PC-9 (cell line): ENCODE measurements around the gene ARHGAP26. TPM values are rescaled to one million over a fixed set of nuclear protein-coding genes. Genes with fewer than 3 reads are reported as not detected.

Source experiments
- BruUV-seq: library from RNA; stranded (reverse); fragments of 400-500 nt; replicated peaks from 2 replicates; lab custom pipeline; 2021; lab: Mats Ljungman, UMichigan
- CTCF ChIA-PET: fragments of 300-600 bp; sonication (Branson Sonifier 250); formaldehyde crosslinking; loops from one replicate; lab custom pipeline; 2022; ENCODE audit warnings: antibody characterized with exemption; lab: Charles Lee
- POLR2A ChIA-PET: fragments of 300-600 bp; sonication (Branson Sonifier 250); formaldehyde crosslinking; loops from one replicate; lab custom pipeline; 2022; ENCODE audit warnings: antibody characterized with exemption; ENCODE audit not compliant: unreplicated experiment; lab: Charles Lee
- DNase-seq, 2 experiments: peaks; one replicate each; pipeline versions ENCODE4 v3.0.0 to v3.0.0-alpha.2; 2015 to 2022; ENCODE audit warnings: mixed read lengths in 1 of 2
- H2AFZ ChIP-seq: fragments of 200-600 bp; sonication (generic); 2 replicates; pipeline ENCODE4 v1.8.1; 2017; ENCODE audit warnings: antibody characterized with exemption
- H3F3A ChIP-seq: fragments of 200-600 bp; sonication (generic); 2 replicates; pipeline ENCODE4 v1.8.1; 2017; ENCODE audit warnings: antibody characterized with exemption, mild to moderate bottlenecking, low read depth; ENCODE audit not compliant: insufficient read depth
- H3K27ac ChIP-seq: fragments of 200-600 bp; sonication (generic); 2 replicates; pipeline ENCODE4 v1.6.1; 2016; ENCODE audit warnings: mixed run types
- H3K27me3 ChIP-seq: fragments of 200-600 bp; sonication (generic); 2 replicates; pipeline ENCODE4 v1.6.1; 2016; ENCODE audit warnings: low read depth, mixed run types; ENCODE audit not compliant: insufficient read depth
- H3K36me3 ChIP-seq: fragments of 200-600 bp; sonication (generic); 2 replicates; pipeline ENCODE4 v1.6.1; 2016; ENCODE audit warnings: low read depth, mixed run types
- H3K4me1 ChIP-seq: fragments of 200-600 bp; sonication (generic); replicated peaks from 2 replicates; pipeline ENCODE4 v1.6.1; 2016; ENCODE audit warnings: mixed run types; ENCODE audit not compliant: insufficient read depth
- H3K4me2 ChIP-seq: fragments of 200-600 bp; sonication (generic); 2 replicates; pipeline ENCODE4 v1.6.1; 2017; ENCODE audit warnings: mixed run types
- H3K4me3 ChIP-seq: fragments of 200-600 bp; sonication (generic); 2 replicates; pipeline ENCODE4 v1.6.1; 2016; ENCODE audit warnings: mixed run types
- H3K79me2 ChIP-seq: fragments of 200-600 bp; sonication (generic); 2 replicates; pipeline ENCODE4 v1.6.1; 2017; ENCODE audit warnings: low read depth, mixed run types
- H3K9me2 ChIP-seq: fragments of 200-600 bp; sonication (generic); 2 replicates; pipeline ENCODE4 v1.8.1; 2017; ENCODE audit warnings: mild to moderate bottlenecking; ENCODE audit not compliant: insufficient read depth
- H3K9me3 ChIP-seq: fragments of 200-600 bp; sonication (generic); 2 replicates; pipeline ENCODE4 v1.8.1; 2016; ENCODE audit warnings: low read depth; ENCODE audit not compliant: insufficient read depth
- H4K20me1 ChIP-seq: fragments of 200-600 bp; sonication (generic); 2 replicates; pipeline ENCODE4 v1.8.1; 2017; ENCODE audit not compliant: insufficient read depth
- CTCF ChIP-seq: fragments of 200-600 bp; sonication (generic); conservative IDR thresholded peaks from 2 replicates; pipeline ENCODE4 v1.6.1; 2017; ENCODE audit warnings: mixed run types, antibody characterized with exemption, mild to moderate bottlenecking, moderate library complexity
- EZH2 ChIP-seq: fragments of 200-600 bp; sonication (generic); IDR thresholded peaks from 2 replicates; pipeline ENCODE4 v1.8.0; 2017; ENCODE audit warnings: antibody characterized with exemption, low read depth
- intact Hi-C: fragments of 100-400 bp; cut with micrococcal nuclease; formaldehyde crosslinking; loops from one replicate; pipeline ENCODE4 v1.10.0; 2022; ENCODE audit not compliant: unreplicated experiment
- total RNA-seq: library from RNA; stranded (reverse); gene quantifications from 2 replicates; pipeline ENCODE4 v1.2.3, GENCODE V29; 2021

The ARHGAP26 gene
- total RNA-seq, 1 experiment from 2014 or later: 29.7 TPM

- Histone ChIP-seq H3K9me3 (no peaks in the 10 kb centered on the region), H4K20me1 (no peaks in the 10 kb centered on the region), H3K36me3 (no peaks in the 10 kb centered on the region; the same call in 1 of the 2 replicates), H2AFZ (no peak overlapping the region), H3K27me3 (no peaks in the 10 kb centered on the region), H3F3A (no peaks in the 10 kb centered on the region), H3K27ac (no peak overlapping the region), H3K79me2 (no peaks in the 10 kb centered on the region), H3K4me2 (no peak overlapping the region), H3K4me3 (no peak overlapping the region), H3K4me1 (peaks cover 13% of the 10 kb centered on the region), H3K9me2 (no peaks in the 10 kb centered on the region; the same call in 1 of the 2 replicates)
- no peak for DNase-seq
- no peak for TF ChIP-seq CTCF
- no peak for TF ChIP-seq EZH2
- ChIA-PET POLR2A (no interaction called here), CTCF (no interaction called here)
- intact Hi-C loops: no loop called here
- BruUV-seq: no TSS peak
Measured at GRCh38 chr5:143052967-143053682, 282.9 kb downstream of the ARHGAP26 start.

- H3K4me3 ChIP-seq: no peak overlapping the region
- H3K4me2 ChIP-seq: no peak overlapping the region
- BruUV-seq: no TSS peak
- intact Hi-C loops: no loop called here
- H2AFZ ChIP-seq: no peak overlapping the region
- H3K9me3 ChIP-seq: no peaks in the 10 kb centered on the region
- no peaks in the 10 kb centered on the region for H4K20me1 ChIP-seq
- no peaks in the 10 kb centered on the region for H3K27me3 ChIP-seq
- POLR2A ChIA-PET: no interaction called here
- CTCF ChIA-PET: interaction anchor here (0.6 kb wide), 1 partner anchor 602 kb away, joined by 3 read pairs; no protein-coding TSS in a partner anchor
- no peak overlapping the region for H3K27ac ChIP-seq
- H3K9me2 ChIP-seq: no peaks in the 10 kb centered on the region; the same call in 1 of the 2 replicates
- H3K4me1 ChIP-seq: peaks cover 13% of the 10 kb centered on the region
- H3K36me3 ChIP-seq: no peaks in the 10 kb centered on the region; the same call in 1 of the 2 replicates
- no peaks in the 10 kb centered on the region for H3F3A ChIP-seq
- no peaks in the 10 kb centered on the region for H3K79me2 ChIP-seq
- TF ChIP-seq CTCF (no peak), EZH2 (no peak)
- no peak for DNase-seq
Measured at GRCh38 chr5:143053780-143054179, 283.6 kb downstream of the ARHGAP26 start.

- Histone ChIP-seq H3K36me3 (no peaks in the 10 kb centered on the region; the same call in 1 of the 2 replicates), H3K27me3 (no peaks in the 10 kb centered on the region), H3K9me3 (no peaks in the 10 kb centered on the region), H3K4me3 (no peak overlapping the region), H3K9me2 (no peaks in the 10 kb centered on the region; the same call in 1 of the 2 replicates), H3K4me2 (no peak overlapping the region), H3K79me2 (no peaks in the 10 kb centered on the region), H3F3A (no peaks in the 10 kb centered on the region), H4K20me1 (no peaks in the 10 kb centered on the region), H2AFZ (no peak overlapping the region), H3K4me1 (peaks cover 13% of the 10 kb centered on the region), H3K27ac (no peak overlapping the region)
- BruUV-seq: no TSS peak
- ChIA-PET CTCF (interaction anchor here (0.6 kb wide), 1 partner anchor 602 kb away, joined by 3 read pairs; no protein-coding TSS in a partner anchor), POLR2A (no interaction called here)
- TF ChIP-seq CTCF (no peak), EZH2 (no peak)
- no peak for DNase-seq
- intact Hi-C loops: no loop called here
Measured at GRCh38 chr5:143054480-143054941, 284.3 kb downstream of the ARHGAP26 start.
